ENCODE results near the gene GPC6.

DNA sequence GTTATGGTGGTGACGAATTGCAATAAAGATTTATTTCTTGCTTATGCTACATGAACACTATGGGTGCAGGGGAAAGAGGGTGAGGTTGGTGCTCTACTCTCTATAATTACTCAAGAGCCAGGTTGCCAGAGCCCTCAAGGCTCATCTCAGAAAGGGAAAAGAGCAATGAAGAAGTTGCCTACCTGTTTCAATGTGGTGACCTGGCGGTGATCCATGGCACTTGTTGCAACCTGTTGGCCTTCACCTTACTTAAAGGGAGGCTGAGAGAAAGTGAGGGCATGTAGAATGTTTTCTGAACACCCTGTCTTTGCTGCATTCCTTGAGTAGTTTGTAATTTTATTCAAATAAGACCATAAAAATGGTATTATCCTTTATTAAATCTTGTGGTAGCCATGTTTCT lies 394.4 kb downstream of the GPC6 start:
- no peak for TF ChIP-seq CTCF (IDR thresholded peaks at IDR 0.05)
- no peak for TF ChIP-seq POLR2A (IDR thresholded peaks at IDR 0.05)
- no peak for TF ChIP-seq POLR2AphosphoS5 (IDR thresholded peaks at IDR 0.05)

Data from suprapubic skin (tissue), 4 donors.